Ureter (tissue), 1 donor: ENCODE measurements around the gene FAM114A2. TPM values are rescaled to one million over a fixed set of nuclear protein-coding genes. Genes with fewer than 3 reads are reported as not detected.
A peak's percentile ranks its signal among the peaks of the same experiment; 100 is the strongest.

ENCODE experiments used
- DNase-seq: peaks from one replicate; pipeline ENCODE4 v3.0.0-alpha.2; 2020; ENCODE audit warnings: low spot score
- total RNA-seq: library from RNA; stranded (reverse); gene quantifications from one replicate; pipeline ENCODE4 v1.2.4, GENCODE V29; 2023
- donor health status: DM: yes; HTN: yes; CAD: no.

The FAM114A2 gene
- total RNA-seq, 1 donor from 2014 or later, result 40.8 TPM

- DNase-seq, result no peak
Observed at GRCh38 chr5:153985498-153985897, 53.2 kb downstream of the FAM114A2 start.

- no peak for DNase-seq
Observed at GRCh38 chr5:153983885-153984284, 54.8 kb downstream of the FAM114A2 start.

GRCh38 chr5:153981905-153982605 is 56.7 kb downstream of the FAM114A2 start:
- DNase-seq, result no peak

GRCh38 chr5:153979028-153979783 is 59.5 kb downstream of the FAM114A2 start:
- DNase-seq, result no peak

- no peak for DNase-seq
Observed at GRCh38 chr5:153974813-153975163, 63.9 kb downstream of the FAM114A2 start.

GRCh38 chr5:153974131-153974812 is 64.4 kb downstream of the FAM114A2 start:
- DNase-seq, result no peak

GRCh38 chr5:153972240-153972639 is 66.5 kb downstream of the FAM114A2 start:
- no peak for DNase-seq

- no peak for DNase-seq
Observed at GRCh38 chr5:153970496-153970895, 68.2 kb downstream of the FAM114A2 start.

- DNase-seq, result no peak
Observed at GRCh38 chr5:153969563-153969895, 69.2 kb downstream of the FAM114A2 start.

GRCh38 chr5:153968761-153969562 is 69.7 kb downstream of the FAM114A2 start:
- DNase-seq, result no peak

- peak; percentile 47 for DNase-seq
Observed at GRCh38 chr5:153964880-153965645, 73.6 kb downstream of the FAM114A2 start.

- DNase-seq, result no peak
Observed at GRCh38 chr5:153964191-153964879, 74.4 kb downstream of the FAM114A2 start.

- DNase-seq, result no peak
Observed at GRCh38 chr5:153960269-153961215, 78.2 kb downstream of the FAM114A2 start.

- DNase-seq, result no peak
Observed at GRCh38 chr5:153959134-153959957, 79.4 kb downstream of the FAM114A2 start.

- no peak for DNase-seq
Observed at GRCh38 chr5:153957205-153957604, 81.5 kb downstream of the FAM114A2 start.

- DNase-seq, result no peak
Observed at GRCh38 chr5:153953411-153953810, 85.3 kb downstream of the FAM114A2 start.

GRCh38 chr5:153952893-153953292 is 85.8 kb downstream of the FAM114A2 start:
- DNase-seq, result no peak

GRCh38 chr5:153952057-153952456 is 86.7 kb downstream of the FAM114A2 start:
- DNase-seq, result no peak

GRCh38 chr5:153941265-153941664 is 97.4 kb downstream of the FAM114A2 start:
- DNase-seq, result no peak
